PC-3 (cell line): ENCODE data around the gene ARNT2.

ENCODE experiments used
- CTCF ChIP-seq: fragments of 300-600 bp; sonication (generic); conservative IDR thresholded peaks from 2 replicates; pipeline ENCODE4 v1.5.1; 2017; ENCODE audit warnings: antibody characterized with exemption, low read depth, mild to moderate bottlenecking, low read length
- EZH2 ChIP-seq: fragments of 300-600 bp; sonication (generic); IDR thresholded peaks from one replicate; pipeline ENCODE4 v1.6.1; 2017; ENCODE audit warnings: antibody characterized with exemption, mild to moderate bottlenecking, low read length; ENCODE audit not compliant: unreplicated experiment
- EZH2phosphoT487 ChIP-seq: fragments of 300-600 bp; sonication (generic); IDR thresholded peaks from 2 replicates; pipeline ENCODE4 v1.6.1; 2018; ENCODE audit warnings: mild to moderate bottlenecking, antibody characterized with exemption, low read length, borderline replicate concordance

- TF ChIP-seq CTCF (no peak), EZH2 (no peak), EZH2phosphoT487 (no peak)
Observed at GRCh38 chr15:80609091-80609490, 204.9 kb downstream of the ARNT2 start.
